GM13976 (cell line): ENCODE data around the gene FIBCD1.

Source experiments
- DNase-seq: peaks from one replicate; pipeline ENCODE4 v3.0.0; 2012; ENCODE audit warnings: low spot score
- in situ Hi-C: fragments of 300-500 bp; cut with MboI; formaldehyde crosslinking; loops from one replicate; pipeline ENCODE4 v1.12.0; 2022; ENCODE audit warnings: low sequenced_read_pairs, mixed read lengths, inconsistent platforms; ENCODE audit not compliant: unreplicated experiment
- TF ChIP-seq, protein P1 (sequence below): IDR thresholded peaks from 2 replicates; pipeline ENCODE4 v1.5.1; 2012; ENCODE audit warnings: borderline replicate concordance, mild to moderate bottlenecking; ENCODE audit not compliant: insufficient read depth; ENCODE audit errors: extremely low read depth, missing control alignments, control extremely low read depth

The FIBCD1 gene

DNA sequence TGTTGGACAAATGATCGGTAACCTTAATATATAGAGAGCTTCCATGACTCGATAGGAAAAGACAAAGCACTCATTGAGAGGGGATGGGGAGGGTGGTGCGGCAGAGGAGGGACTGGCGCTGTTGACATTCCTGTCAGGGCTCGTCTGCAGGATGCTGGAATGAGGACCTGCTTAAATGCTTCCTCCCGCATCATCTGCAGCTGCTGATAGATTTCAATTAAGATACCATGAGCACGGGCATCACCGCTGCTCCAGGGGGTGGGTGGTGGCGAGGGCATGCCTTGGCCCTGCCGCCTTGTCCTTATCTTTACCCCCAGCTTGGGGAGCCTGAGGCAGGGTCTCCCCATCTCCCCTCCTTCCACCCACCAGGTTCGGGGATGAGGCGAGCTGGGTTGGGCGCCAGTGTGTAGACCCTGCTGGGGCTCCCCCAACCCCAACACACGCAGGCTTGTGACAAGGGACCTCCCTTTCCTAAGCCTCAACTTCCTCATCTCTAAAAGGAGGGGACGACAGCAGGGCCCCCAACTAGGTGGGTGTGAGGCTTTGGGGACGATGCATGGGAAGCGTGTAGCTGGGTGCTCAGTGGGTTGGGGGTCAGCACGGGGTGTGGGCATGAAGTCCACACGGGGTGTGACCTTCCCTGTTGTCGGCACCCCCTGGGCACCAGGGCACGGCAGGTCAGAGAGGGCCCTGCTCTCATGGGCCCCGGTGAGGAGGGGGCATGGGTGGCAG is 30.7 kb downstream of the FIBCD1 start:
- DNase-seq = no peak
- in situ Hi-C loops = no loop called here
- TF ChIP-seq, protein P1, sequence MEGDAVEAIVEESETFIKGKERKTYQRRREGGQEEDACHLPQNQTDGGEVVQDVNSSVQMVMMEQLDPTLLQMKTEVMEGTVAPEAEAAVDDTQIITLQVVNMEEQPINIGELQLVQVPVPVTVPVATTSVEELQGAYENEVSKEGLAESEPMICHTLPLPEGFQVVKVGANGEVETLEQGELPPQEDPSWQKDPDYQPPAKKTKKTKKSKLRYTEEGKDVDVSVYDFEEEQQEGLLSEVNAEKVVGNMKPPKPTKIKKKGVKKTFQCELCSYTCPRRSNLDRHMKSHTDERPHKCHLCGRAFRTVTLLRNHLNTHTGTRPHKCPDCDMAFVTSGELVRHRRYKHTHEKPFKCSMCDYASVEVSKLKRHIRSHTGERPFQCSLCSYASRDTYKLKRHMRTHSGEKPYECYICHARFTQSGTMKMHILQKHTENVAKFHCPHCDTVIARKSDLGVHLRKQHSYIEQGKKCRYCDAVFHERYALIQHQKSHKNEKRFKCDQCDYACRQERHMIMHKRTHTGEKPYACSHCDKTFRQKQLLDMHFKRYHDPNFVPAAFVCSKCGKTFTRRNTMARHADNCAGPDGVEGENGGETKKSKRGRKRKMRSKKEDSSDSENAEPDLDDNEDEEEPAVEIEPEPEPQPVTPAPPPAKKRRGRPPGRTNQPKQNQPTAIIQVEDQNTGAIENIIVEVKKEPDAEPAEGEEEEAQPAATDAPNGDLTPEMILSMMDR = no peak

DNA sequence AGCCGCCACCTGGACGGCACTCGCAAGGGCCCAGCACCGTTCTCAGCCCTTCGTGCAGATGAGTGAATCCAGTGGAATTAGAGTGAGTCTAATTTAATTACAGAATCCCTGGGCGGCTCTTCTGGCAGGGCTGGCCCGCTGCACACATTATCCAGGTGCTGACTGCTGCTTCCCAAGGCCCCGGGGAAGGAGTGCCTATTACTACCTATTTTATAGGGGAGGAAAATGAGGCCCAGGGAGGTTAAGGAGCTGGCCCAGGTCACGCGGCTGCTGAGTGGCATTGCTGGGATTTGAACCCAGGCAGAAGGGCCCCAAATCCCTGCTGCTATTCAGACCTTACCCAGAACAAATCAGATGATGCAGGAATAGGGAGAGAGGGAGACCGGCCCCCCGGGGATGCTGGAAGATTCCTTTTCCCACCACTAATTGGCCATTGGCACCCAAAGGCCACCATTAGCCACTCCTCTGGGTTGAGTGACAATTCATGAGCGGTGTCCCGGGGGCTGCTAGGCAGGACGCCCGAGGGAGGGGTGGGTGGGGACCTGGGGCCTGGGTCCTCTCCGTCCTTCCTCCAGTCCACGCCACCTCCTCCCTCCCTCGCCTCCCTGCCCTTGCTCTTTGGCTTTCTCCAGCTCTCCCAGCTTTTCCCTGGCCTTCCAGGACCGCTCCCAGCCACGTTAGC is 32.2 kb downstream of the FIBCD1 start:
- no peak for DNase-seq
- in situ Hi-C loops = no loop called here
- TF ChIP-seq, protein P1 = no peak

DNA sequence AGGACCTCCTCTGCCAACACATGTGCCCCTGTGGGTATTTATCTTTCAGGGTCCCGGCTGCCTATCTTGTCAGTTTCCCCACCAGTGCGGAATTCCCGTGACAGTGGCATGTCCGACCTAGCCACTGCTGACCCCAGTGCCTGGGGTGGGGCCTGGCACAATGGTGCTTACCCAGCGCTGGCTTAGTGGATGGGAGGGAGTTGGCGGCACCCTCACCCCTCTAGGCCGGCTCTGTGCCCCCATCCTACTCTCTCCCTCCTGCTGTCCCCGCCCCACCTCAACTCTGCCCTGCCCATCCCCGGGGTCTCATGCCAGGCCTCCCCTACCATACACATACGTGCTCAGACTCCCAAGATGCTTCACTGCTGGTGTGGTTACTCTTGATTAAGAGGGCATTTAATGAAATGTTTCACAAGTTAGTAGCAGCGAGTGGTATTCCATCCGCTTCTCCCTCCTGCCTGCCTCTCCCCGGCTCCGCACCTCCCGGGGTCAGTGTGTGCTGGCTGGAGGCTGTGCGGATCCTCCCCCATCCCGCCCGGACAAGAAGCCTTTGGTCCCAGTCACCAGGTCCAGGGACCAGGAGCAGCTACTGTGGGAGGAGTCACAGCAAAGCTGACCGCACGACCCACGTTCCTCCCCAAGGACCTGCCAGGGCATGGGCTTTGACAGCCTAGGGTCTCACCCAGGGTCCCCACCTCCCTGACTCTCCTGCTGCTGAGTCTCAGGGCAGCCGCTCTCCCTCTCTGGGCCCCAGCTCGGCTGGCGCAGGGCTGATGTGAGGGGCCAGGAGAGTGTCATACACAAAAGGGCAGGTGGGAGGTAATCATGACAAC is 32.9 kb downstream of the FIBCD1 start:
- TF ChIP-seq, protein P1 = no peak
- DNase-seq = no peak
- in situ Hi-C loops = no loop called here

DNA sequence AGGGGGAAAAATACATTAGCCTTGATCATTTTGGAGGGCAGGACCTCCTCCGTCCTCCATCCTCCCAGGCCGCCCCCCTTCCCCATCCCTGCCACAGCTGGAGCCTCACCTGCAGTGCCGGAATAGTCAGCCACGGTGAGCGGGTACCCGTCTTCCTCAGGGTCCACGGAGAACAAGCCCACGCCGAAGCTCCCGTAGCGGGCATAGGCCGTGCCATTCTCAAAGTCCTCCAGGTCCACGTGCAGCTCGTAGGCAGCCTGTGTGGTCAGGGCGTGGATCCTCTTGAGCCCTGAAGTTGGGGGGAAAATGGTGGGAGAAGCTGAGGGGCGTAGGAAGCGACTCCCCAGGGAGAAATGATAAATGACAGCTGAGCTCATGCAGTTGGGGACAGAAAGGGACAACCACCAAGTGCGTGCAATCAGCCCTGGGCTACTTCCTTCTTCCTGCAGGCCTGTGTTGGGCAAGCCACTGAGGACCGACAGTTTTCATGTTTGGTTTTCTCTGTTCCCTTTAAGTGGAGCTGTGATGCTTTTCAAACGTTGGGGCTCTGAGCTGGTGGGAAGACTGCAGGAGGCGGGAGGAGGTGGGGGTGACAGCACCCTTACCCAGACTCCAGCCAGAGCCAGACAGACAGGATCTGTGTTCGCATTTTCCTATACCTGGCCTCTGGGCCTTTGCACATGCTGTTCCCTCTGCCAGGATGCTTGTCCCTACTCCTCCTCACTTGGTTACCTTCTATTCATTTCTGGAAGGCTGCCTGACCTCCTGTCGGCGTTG is 33.7 kb downstream of the FIBCD1 start:
- TF ChIP-seq, protein P1 = no peak
- in situ Hi-C loops = no loop called here
- DNase-seq = no peak

DNA sequence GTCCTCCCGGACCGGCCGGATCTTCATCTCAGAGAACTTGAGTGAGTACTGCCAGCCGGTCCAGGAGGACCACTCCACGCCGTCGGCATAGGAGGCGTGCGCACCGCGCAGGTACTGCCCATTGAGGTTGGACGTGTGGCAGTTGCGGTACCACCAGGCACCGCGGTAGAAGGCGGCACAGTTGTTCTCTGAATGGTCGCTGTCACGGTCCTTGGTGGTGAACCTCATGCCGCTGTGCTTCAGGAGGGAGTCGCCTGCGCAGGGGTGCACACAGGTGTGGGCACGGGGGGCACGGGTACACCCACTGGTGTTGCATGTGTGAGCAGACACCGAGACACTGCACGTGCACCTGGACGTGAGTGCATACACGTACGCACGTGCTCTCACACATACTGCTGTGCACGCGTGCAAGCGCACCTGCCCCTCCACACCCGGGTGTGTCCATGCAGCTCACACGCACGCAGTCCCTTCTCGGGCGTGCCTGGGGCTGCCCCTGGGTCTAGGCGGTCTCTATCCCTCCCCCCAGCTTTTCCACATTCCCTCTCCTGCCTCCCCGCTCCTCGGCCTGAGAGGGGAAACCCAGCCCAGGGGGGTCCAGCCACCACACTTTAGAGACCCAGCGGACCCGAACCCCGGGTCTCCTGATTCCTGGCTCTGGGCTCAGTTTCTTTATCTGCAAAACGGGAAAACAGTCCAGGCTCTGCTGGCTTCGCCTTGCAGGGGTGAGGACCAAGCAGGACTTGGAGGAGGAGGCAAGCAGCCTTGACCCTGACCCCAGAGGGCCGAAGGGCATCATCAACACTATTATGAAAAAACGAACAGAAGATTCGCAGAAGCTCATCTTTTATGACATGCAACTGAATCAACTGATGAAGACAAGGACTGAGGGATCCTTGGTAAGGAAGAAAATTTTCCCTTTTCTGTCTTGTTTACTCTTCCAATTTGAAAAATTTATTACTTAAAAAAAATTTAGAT is 34.7 kb downstream of the FIBCD1 start:
- TF ChIP-seq, protein P1 = no peak
- no peak for DNase-seq
- in situ Hi-C loops = no loop called here
